Ovary (tissue), 1 donor: ENCODE results near the gene NME7.

ENCODE experiments used
- EP300 ChIP-seq: sonication (generic); formaldehyde crosslinking; IDR thresholded peaks from one replicate; pipeline ENCODE4 v1.6.1; 2017; ENCODE audit warnings: antibody characterized with exemption
- POLR2A ChIP-seq: fragments of 450-650 bp; IDR thresholded peaks from one replicate; pipeline ENCODE4 v1.6.1; 2017; ENCODE audit warnings: antibody characterized with exemption, mild to moderate bottlenecking, moderate library complexity

GRCh38 chr1:169186106-169186505, 181.5 kb downstream of the NME7 start:
- TF ChIP-seq EP300 (no peak), POLR2A (no peak)
